Thyroid gland (tissue), 4 donors: ENCODE measurements around the gene TPK1.

Experiments
- CTCF ChIP-seq, 6 experiments: fragments of 200-600 bp in 3 of 6; fragments of 450-650 bp in 3 of 6; sonication (generic) in 3 of 6; IDR thresholded peaks; one replicate each; pipeline ENCODE4 v1.5.1; 2016 to 2019; ENCODE audit warnings: antibody characterized with exemption in 6 of 6, mild to moderate bottlenecking in 2 of 6, inconsistent platforms in 1 of 6, moderate library complexity in 1 of 6
- POLR2A ChIP-seq, 2 donors: fragments of 450-650 bp; IDR thresholded peaks; one replicate each; pipeline ENCODE4 v1.6.1; 2017; ENCODE audit warnings: antibody characterized with exemption in 2 of 2, mild to moderate bottlenecking in 2 of 2, moderate library complexity in 1 of 2

- TF ChIP-seq CTCF (IDR thresholded peaks at IDR 0.05) (no peak), POLR2A (IDR thresholded peaks at IDR 0.05) (no peak)
Measured at GRCh38 chr7:144481833-144482232, 354.0 kb downstream of the TPK1 start.
